Ascending aorta (tissue), 2 donors: ENCODE results near the gene COL9A1. TPM values are rescaled to one million over a fixed set of nuclear protein-coding genes. Genes with fewer than 3 reads are reported as not detected.

ENCODE experiments used
- DNase-seq, 2 donors: peaks; one replicate each; pipeline ENCODE4 v3.0.0-alpha.2; 2019; ENCODE audit warnings: low spot score in 2 of 2
- H3K27ac ChIP-seq, 2 donors: fragments of 200-600 bp; sonication (generic); one replicate each; pipeline ENCODE4 v1.5.1; 2016 to 2017; ENCODE audit warnings: mild to moderate bottlenecking in 1 of 2
- H3K27me3 ChIP-seq: fragments of 200-600 bp; sonication (generic); one replicate; pipeline ENCODE4 v1.5.1; 2017
- H3K36me3 ChIP-seq, 2 donors: fragments of 200-600 bp; sonication (generic); one replicate each; pipeline ENCODE4 v1.5.1; 2016
- H3K4me1 ChIP-seq, 2 donors: fragments of 200-600 bp; sonication (generic); one replicate each; pipeline ENCODE4 v1.5.1; 2016 to 2017; ENCODE audit warnings: mild to moderate bottlenecking in 1 of 2
- H3K4me3 ChIP-seq, 2 donors: fragments of 200-600 bp; sonication (generic); one replicate each; pipeline ENCODE4 v1.5.1; 2016 to 2017; ENCODE audit warnings: mild to moderate bottlenecking in 1 of 2
- H3K9me3 ChIP-seq, 2 donors: fragments of 200-600 bp; sonication (generic); one replicate each; pipeline ENCODE4 v1.5.1; 2016
- intact Hi-C: fragments of 100-400 bp; cut with DNase I; formaldehyde crosslinking; loops from one replicate; pipeline ENCODE4 v1.15.1; 2023
- total RNA-seq: library from RNA; depleted of rRNA; stranded (reverse); fragments of >200 nt; gene quantifications from one replicate; pipeline ENCODE4 v1.1.0, GENCODE V29; 2016
- TF ChIP-seq, protein P1 (sequence below), 3 experiments: fragments of 200-600 bp in 2 of 3; fragments of 450-650 bp in 1 of 3; sonication (generic) in 2 of 3; IDR thresholded peaks; one replicate each; pipeline ENCODE4 v1.5.1; 2016 to 2019; ENCODE audit warnings: antibody characterized with exemption in 3 of 3, mild to moderate bottlenecking in 1 of 3, moderate library complexity in 1 of 3

The COL9A1 gene
- total RNA-seq, 1 donor from 2014 or later: 0.21 TPM

DNA sequence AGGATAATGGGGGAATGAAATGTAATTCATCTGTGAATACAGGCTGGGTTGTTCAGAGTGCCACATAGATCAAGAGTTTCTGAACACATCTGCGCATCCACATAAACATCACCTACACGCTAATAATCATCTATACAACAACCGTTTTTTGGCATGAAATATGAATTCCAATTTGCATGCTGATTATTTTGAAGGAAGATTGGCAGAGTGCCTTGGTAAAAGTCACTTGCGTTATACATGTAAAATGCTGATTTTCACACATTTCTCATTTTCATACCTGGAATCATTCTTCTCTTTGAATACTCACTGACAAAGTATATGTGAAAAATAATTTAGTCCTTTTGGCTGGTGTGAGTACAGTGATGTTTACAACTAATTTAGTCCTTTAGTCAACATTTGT, 17.7 kb downstream of the COL9A1 start:
- Histone ChIP-seq H3K27ac (no peak overlapping the region), H3K4me3 (no peak overlapping the region), H3K9me3 (no peaks in the 10 kb centered on the region), H3K27me3 (no peaks in the 10 kb centered on the region), H3K4me1 (no peaks in the 10 kb centered on the region), H3K36me3 (no peaks in the 10 kb centered on the region)
- intact Hi-C loops: no loop called here
- TF ChIP-seq, protein P1, sequence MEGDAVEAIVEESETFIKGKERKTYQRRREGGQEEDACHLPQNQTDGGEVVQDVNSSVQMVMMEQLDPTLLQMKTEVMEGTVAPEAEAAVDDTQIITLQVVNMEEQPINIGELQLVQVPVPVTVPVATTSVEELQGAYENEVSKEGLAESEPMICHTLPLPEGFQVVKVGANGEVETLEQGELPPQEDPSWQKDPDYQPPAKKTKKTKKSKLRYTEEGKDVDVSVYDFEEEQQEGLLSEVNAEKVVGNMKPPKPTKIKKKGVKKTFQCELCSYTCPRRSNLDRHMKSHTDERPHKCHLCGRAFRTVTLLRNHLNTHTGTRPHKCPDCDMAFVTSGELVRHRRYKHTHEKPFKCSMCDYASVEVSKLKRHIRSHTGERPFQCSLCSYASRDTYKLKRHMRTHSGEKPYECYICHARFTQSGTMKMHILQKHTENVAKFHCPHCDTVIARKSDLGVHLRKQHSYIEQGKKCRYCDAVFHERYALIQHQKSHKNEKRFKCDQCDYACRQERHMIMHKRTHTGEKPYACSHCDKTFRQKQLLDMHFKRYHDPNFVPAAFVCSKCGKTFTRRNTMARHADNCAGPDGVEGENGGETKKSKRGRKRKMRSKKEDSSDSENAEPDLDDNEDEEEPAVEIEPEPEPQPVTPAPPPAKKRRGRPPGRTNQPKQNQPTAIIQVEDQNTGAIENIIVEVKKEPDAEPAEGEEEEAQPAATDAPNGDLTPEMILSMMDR (IDR thresholded peaks at IDR 0.05): no peak
- DNase-seq: no peak

DNA sequence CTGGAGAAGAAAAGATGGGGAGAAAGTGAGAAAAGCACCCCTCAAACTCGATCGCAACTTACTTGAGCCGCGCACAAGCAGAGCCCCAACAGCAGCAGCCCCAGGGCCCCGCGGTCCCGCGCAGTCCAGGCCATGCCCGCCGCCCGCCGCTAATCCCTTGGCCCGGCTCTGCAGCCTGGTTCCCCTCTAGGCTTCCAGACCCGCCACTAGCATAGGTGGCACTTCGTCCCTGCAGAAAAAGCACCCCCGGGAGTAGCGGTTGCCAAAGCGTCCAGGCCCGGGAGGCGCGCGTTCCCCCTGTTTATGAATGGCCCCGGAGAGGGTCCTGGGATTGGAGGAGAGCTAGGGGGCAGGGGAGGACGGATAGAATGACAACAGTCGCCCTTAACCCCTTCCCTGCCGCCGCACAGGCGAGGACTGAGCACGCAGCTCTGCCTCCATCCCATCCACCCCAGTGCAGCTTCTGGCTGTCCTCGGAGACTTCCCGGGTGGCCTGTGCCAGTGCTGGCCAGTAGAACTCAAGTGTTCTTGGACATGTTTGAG, 19.9 kb downstream of the COL9A1 start:
- peak overlapping the region in 1 of 2 donors; percentile 13 for H3K4me3 ChIP-seq
- intact Hi-C loops: no loop called here
- H3K27me3 ChIP-seq: no peaks in the 10 kb centered on the region

DNA sequence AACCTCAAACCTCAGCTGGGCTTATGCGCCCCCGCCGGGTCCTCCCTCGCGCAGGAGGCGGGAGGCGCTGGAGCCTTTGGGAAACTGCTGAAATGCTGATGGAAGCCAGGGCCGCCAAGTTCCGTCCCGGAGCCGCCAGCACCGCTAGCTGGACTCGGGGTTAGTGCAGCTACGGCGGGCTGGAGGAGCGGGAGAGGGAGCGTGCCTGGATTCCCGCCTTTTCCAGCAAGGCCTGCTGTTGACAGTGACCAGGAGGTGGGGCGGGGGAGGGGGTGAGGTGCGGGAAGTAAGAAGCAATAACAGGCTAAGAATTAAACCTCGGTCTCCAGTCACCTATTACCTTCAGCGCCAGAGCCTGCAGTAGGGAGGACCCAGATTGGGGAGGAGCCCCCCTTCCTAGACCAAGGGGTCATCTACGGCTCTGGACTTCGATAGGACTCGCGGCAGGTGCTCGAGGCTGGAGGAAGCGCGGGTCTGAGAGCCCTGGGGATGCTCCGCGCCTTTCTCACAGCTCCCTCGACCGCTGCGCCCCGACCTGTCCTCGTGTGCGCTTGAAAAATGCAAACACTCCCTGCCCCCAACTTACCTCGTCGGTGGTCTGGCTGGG, 20.5 kb downstream of the COL9A1 start:
- Histone ChIP-seq H3K4me1 (no peaks in the 10 kb centered on the region), H3K27ac (no peak overlapping the region), H3K4me3 (peak overlapping the region in 1 of 2 donors; percentile 13), H3K9me3 (no peaks in the 10 kb centered on the region), H3K27me3 (no peaks in the 10 kb centered on the region), H3K36me3 (no peaks in the 10 kb centered on the region)
- TF ChIP-seq, protein P1 (IDR thresholded peaks at IDR 0.05): no peak
- intact Hi-C loops: no loop called here
- no peak for DNase-seq

More for the DNA sequence above, 19.9 kb downstream of the COL9A1 start:
- TF ChIP-seq, protein P1 (IDR thresholded peaks at IDR 0.05): no peak
- Histone ChIP-seq H3K27ac (no peak overlapping the region), H3K4me1 (no peaks in the 10 kb centered on the region), H3K36me3 (no peaks in the 10 kb centered on the region), H3K9me3 (no peaks in the 10 kb centered on the region)
- DNase-seq: no peak

DNA sequence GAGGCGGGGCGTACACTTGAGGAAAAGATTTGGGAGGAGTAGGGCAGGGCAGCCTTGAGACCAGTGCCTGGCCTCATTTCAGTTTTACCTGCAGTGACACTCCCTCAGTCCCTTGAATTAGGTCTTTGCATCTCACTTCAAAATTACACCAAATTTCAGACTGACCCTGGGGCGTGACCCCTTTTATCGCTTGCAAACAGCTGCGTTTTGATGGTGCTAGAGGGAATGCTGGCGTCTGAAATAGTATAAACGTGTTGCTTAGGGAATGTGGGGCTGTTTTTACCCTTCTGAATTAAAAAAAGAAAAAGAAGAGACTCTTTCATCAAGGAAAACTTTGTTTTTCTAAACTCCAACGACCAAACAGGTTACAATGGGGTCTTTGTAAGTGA, 21.0 kb downstream of the COL9A1 start:
- no peaks in the 10 kb centered on the region for H3K9me3 ChIP-seq

DNA sequence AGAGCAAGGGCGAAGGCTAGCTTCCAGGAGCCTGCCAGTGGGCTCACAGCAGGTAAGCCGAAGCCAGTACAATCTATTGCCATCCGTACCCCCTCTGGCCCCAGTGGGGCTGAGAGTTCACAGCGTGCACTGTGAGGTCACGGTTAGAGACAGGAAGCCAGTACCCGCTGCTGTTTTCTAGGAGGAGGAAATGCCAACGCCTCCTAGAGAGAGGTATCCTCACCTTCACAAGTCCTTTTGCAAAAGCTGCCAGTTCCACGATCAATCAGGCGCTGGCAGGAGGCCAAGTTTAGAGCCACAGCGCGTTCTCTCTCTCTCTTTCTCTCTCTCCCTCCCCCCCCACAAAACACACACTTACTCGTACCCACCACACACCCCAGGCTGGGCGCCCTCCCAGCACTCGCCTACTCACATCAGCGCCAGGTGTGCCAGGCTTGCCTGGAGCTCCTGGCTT, 22.5 kb downstream of the COL9A1 start:
- intact Hi-C loops: no loop called here
- no peak for DNase-seq
- no peaks in the 10 kb centered on the region for H3K27me3 ChIP-seq
- no peaks in the 10 kb centered on the region for H3K36me3 ChIP-seq
- H3K27ac ChIP-seq: no peak overlapping the region
- no peaks in the 10 kb centered on the region for H3K4me1 ChIP-seq
- TF ChIP-seq, protein P1 (IDR thresholded peaks at IDR 0.05): no peak
- H3K4me3 ChIP-seq: no peak overlapping the region
- no peaks in the 10 kb centered on the region for H3K9me3 ChIP-seq

More for the DNA sequence above, 21.0 kb downstream of the COL9A1 start:
- Histone ChIP-seq H3K36me3 (no peaks in the 10 kb centered on the region), H3K4me3 (peak overlapping the region in 1 of 2 donors; percentile 13), H3K4me1 (no peaks in the 10 kb centered on the region), H3K27ac (no peak overlapping the region), H3K27me3 (no peaks in the 10 kb centered on the region)
- no peak for DNase-seq
- TF ChIP-seq, protein P1 (IDR thresholded peaks at IDR 0.05): no peak
- intact Hi-C loops: no loop called here
